ENCODE data around the gene TBCCD1.

- TF ChIP-seq, protein P1, sequence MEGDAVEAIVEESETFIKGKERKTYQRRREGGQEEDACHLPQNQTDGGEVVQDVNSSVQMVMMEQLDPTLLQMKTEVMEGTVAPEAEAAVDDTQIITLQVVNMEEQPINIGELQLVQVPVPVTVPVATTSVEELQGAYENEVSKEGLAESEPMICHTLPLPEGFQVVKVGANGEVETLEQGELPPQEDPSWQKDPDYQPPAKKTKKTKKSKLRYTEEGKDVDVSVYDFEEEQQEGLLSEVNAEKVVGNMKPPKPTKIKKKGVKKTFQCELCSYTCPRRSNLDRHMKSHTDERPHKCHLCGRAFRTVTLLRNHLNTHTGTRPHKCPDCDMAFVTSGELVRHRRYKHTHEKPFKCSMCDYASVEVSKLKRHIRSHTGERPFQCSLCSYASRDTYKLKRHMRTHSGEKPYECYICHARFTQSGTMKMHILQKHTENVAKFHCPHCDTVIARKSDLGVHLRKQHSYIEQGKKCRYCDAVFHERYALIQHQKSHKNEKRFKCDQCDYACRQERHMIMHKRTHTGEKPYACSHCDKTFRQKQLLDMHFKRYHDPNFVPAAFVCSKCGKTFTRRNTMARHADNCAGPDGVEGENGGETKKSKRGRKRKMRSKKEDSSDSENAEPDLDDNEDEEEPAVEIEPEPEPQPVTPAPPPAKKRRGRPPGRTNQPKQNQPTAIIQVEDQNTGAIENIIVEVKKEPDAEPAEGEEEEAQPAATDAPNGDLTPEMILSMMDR (IDR thresholded peaks at IDR 0.05): no peak
- no peak for TF ChIP-seq POLR2A (IDR thresholded peaks at IDR 0.05)
Observed at GRCh38 chr3:186497608-186498007, 69.5 kb downstream of the TBCCD1 start.
